Esophagus squamous epithelium (tissue), 4 donors: ENCODE measurements around the gene ZNF414.

Experiments used
- POLR2A ChIP-seq, 4 donors: fragments of 450-650 bp; IDR thresholded peaks; one replicate each; pipeline ENCODE4 v1.6.1; 2017; ENCODE audit warnings: antibody characterized with exemption in 4 of 4, mild to moderate bottlenecking in 4 of 4, moderate library complexity in 3 of 4
- TF ChIP-seq, protein P1 (sequence below), 6 experiments: fragments of 450-650 bp in 4 of 6; fragments of 200-600 bp in 2 of 6; sonication (generic) in 2 of 6; IDR thresholded peaks; one replicate each; pipeline ENCODE4 v1.5.1; 2016 to 2019; ENCODE audit warnings: antibody characterized with exemption in 6 of 6, mild to moderate bottlenecking in 4 of 6, moderate library complexity in 4 of 6

- TF ChIP-seq, protein P1, sequence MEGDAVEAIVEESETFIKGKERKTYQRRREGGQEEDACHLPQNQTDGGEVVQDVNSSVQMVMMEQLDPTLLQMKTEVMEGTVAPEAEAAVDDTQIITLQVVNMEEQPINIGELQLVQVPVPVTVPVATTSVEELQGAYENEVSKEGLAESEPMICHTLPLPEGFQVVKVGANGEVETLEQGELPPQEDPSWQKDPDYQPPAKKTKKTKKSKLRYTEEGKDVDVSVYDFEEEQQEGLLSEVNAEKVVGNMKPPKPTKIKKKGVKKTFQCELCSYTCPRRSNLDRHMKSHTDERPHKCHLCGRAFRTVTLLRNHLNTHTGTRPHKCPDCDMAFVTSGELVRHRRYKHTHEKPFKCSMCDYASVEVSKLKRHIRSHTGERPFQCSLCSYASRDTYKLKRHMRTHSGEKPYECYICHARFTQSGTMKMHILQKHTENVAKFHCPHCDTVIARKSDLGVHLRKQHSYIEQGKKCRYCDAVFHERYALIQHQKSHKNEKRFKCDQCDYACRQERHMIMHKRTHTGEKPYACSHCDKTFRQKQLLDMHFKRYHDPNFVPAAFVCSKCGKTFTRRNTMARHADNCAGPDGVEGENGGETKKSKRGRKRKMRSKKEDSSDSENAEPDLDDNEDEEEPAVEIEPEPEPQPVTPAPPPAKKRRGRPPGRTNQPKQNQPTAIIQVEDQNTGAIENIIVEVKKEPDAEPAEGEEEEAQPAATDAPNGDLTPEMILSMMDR (IDR thresholded peaks at IDR 0.05) = peak; percentile 86 to 92 (median 89)
- no peak for TF ChIP-seq POLR2A (IDR thresholded peaks at IDR 0.05)
Measured at GRCh38 chr19:8505680-8506401, 8.1 kb downstream of the ZNF414 start.
